ENCODE data around the gene DGKH.
"Not testable (repeated sequence)": the region's sequence is repeated elsewhere in the genome, so short reads cannot be mapped to it uniquely, and the experiment has no call there.

GRCh38 chr13:42071179-42071578, 22.7 kb downstream of the DGKH start:
- TF ChIP-seq POLR2A (IDR thresholded peaks at IDR 0.05): not testable (repeated sequence)
- TF ChIP-seq, protein P1, sequence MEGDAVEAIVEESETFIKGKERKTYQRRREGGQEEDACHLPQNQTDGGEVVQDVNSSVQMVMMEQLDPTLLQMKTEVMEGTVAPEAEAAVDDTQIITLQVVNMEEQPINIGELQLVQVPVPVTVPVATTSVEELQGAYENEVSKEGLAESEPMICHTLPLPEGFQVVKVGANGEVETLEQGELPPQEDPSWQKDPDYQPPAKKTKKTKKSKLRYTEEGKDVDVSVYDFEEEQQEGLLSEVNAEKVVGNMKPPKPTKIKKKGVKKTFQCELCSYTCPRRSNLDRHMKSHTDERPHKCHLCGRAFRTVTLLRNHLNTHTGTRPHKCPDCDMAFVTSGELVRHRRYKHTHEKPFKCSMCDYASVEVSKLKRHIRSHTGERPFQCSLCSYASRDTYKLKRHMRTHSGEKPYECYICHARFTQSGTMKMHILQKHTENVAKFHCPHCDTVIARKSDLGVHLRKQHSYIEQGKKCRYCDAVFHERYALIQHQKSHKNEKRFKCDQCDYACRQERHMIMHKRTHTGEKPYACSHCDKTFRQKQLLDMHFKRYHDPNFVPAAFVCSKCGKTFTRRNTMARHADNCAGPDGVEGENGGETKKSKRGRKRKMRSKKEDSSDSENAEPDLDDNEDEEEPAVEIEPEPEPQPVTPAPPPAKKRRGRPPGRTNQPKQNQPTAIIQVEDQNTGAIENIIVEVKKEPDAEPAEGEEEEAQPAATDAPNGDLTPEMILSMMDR (IDR thresholded peaks at IDR 0.05): not testable (repeated sequence)

Data from gastroesophageal sphincter (tissue), 3 donors.